ENCODE results near the gene MDGA2.

DNA sequence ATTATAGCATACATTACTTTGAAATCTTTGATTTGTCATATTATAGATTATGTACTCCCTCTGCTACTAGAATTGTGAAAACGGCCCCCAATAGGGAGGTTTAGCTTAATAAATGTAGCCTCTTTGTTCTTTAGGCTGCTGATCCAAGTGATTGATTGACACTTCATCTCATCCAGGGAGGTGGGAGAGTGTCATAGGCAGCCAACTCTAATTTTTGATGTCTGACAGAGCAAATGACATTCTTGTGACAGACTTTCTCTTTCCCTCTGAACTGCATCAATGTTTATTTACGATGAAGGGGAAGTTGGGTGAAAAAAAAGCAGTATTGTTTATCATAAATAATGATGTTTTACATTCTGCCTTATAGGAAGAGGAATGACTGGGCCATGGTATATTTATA is 221.4 kb downstream of the MDGA2 start:
- TF ChIP-seq, protein P1, sequence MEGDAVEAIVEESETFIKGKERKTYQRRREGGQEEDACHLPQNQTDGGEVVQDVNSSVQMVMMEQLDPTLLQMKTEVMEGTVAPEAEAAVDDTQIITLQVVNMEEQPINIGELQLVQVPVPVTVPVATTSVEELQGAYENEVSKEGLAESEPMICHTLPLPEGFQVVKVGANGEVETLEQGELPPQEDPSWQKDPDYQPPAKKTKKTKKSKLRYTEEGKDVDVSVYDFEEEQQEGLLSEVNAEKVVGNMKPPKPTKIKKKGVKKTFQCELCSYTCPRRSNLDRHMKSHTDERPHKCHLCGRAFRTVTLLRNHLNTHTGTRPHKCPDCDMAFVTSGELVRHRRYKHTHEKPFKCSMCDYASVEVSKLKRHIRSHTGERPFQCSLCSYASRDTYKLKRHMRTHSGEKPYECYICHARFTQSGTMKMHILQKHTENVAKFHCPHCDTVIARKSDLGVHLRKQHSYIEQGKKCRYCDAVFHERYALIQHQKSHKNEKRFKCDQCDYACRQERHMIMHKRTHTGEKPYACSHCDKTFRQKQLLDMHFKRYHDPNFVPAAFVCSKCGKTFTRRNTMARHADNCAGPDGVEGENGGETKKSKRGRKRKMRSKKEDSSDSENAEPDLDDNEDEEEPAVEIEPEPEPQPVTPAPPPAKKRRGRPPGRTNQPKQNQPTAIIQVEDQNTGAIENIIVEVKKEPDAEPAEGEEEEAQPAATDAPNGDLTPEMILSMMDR (IDR thresholded peaks at IDR 0.05) = no peak
- TF ChIP-seq POLR2AphosphoS5 (IDR thresholded peaks at IDR 0.05) (no peak), POLR2A (IDR thresholded peaks at IDR 0.05) (no peak)

Data from upper lobe of left lung (tissue), 4 donors.